ENCODE measurements around the gene TMEM163. TPM values are rescaled to one million over a fixed set of nuclear protein-coding genes. Genes with fewer than 3 reads are reported as not detected.

The TMEM163 gene
- total RNA-seq, 1 donor from 2014 or later: 0.20 TPM

DNA sequence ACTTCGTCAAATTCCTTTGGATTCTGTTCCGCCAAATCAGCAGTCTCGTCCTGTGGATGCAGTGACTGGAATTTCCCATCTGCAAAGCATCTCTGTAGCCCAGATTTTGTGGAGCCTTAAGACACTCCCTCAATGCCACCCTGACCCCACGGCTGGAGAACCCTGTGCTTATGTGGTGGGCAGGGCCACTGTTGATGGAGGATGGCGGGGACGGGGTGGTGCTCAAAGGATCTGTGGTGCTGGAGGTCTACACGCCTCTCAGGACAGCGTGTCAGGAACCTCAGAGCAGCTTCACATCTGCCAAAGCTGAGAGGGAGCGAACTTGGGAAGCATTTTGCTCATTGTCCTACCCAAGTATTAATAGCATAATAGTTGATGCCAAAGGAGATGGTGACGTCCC, 264.8 kb downstream of the TMEM163 start:
- no peak for ATAC-seq

DNA sequence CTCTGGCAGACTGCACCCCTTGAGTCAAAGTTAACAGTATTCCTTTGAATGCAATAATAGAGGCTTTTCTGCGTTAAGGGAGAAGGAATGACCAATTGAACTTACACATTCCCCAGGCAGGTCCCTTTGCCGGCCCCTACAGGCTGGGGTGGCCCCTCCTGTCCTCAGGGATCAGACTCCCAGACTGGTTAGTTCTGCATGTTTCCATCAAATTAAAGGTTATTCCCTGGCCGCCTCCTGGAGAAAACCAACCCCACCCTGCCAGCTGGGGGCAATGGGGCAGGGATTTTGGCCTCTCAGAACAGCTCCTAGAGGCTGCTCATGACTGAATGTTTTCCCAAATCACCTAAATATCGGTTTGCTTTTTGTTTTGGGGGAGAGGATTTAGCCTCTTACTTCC, 265.3 kb downstream of the TMEM163 start:
- ATAC-seq: no peak

- no peak for ATAC-seq
Observed at GRCh38 chr2:134452042-134452733, 266.6 kb downstream of the TMEM163 start.

DNA sequence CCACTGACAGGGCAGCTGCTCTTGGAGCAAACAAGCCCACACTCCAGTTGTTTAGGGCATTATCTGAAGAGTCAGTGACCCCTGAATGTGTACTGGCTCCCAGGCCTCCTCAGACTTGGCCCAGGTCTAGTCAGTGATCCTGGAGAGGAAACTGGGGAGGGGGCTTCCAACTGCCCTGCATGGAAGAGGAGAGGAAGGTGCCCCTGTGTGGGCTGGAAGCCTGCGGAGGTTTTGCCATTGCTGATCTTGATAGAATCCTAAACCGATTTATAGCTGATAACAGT, 267.5 kb downstream of the TMEM163 start:
- ATAC-seq: no peak

DNA sequence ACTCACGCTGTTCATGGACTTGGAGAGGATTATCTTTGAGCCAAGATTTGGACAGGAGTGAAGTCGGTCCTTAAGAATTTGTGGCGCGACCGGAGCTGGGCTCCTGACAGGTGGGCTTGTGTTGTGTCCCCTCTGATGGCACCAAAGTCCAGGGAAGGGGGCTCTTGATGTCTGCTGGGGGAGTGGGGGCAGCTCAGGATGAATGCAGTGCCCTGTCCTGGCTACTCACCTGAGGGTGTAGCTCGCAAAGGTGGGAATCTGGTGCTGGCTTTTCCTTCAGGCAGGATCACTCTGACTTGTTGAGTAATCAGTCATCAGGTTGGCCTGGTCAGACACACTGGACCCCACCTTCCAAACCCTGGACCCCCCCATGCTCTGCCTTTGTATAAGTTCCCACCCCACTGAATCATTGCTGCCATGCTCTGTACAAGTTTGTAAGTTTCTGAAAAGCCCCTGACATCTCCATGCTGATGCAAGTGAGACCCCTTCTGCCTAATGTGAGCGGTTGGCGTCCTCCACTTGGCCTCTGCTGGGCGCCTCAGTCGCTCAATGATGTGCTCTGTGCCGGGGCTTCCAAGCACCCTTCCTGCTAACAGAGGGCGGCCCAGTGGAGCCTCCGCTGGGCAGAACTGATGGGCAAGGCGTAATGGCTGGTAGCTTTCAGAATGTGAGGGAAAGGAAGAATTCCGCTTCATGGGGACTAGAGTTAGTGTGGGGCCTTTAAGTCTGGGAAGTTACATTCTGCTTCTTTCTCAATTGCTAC, 268.9 kb downstream of the TMEM163 start:
- no peak for ATAC-seq

GRCh38 chr2:134449157-134449556, 269.6 kb downstream of the TMEM163 start:
- ATAC-seq: no peak

- no peak for ATAC-seq
Observed at GRCh38 chr2:134448650-134449049, 270.1 kb downstream of the TMEM163 start.

- ATAC-seq: no peak
Observed at GRCh38 chr2:134447669-134448068, 271.1 kb downstream of the TMEM163 start.

GRCh38 chr2:134446383-134447017, 272.3 kb downstream of the TMEM163 start:
- ATAC-seq: no peak

- no peak for ATAC-seq
Observed at GRCh38 chr2:134445985-134446382, 272.8 kb downstream of the TMEM163 start.

DNA sequence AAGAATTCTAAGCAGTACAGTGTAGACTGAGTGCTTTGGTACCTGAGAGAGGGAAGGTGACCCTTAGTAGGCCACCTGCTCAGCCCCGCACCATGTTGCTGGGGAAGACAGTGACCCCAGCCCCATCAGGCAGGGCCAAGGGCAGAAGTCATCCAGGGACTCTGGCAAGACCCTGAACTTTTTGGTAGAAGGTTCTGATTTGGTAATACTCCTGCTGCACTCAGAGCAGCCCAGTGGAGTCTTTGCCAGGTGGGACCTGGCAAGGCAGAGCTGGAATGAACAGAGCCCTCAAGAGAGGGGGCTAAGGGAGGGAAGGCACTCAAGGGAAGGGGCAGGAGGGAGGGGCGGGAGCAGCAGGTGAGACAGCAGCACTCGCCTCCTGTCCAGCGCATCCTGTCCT, 273.7 kb downstream of the TMEM163 start:
- no peak for ATAC-seq

DNA sequence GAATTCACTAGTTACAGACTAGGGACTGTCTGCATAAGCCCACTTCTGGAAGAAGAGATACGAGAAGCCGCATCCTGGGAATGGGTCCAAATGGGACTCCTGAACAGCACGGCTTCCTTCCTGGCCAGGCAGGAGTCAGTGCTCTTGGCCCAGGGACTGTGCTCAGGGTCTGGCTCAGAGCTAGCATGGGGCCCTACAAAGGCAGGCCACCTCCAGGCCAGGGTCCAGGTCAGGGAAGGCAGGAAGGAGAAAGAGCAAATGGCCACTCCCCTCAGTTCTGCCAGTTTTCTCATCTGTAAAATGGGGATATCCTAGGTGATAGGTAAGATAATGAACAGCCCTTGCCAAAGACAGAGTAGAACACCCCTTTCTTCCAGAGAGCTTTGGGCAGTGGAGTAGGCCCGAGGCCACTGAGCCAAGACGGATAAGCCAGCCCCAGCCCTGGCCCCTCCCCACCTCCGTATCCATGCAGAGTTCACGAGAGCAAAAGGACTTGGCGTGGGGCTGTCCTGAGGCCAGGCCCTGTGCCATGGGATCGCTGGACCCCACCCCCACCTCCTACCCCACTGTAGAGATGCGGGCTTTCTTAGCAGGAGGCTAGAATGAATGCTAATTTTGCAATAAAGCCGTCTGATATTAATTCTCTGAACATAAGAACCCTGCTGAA, 274.9 kb downstream of the TMEM163 start:
- no peak for ATAC-seq

GRCh38 chr2:134441153-134441863, 277.5 kb downstream of the TMEM163 start:
- no peak for ATAC-seq

DNA sequence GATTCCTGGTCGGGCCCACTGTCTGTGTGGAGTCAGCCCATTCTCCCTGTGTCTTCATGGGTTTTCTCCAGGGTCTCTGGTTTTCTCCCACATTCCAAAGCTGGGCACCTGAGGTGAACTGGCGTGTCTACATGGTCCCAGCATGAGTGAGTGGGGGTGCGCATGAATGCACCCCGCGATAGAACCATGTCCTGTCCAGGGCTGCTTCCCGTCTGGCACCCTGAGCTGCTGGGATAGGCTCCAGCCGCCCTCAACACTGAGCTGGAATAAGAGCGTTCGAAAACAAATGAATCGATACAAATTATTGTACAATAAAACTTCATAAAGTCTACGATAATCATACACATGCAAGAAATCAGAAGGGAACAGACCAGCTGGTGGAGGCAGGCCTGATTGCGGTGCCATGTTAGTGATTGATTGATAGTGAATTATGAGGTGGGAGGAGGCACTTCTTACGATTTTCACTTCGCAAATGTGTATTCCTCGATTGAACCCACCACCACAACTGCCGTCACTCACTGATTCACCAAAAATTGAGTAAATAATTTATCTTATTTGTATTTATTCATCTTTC, 278.4 kb downstream of the TMEM163 start:
- no peak for ATAC-seq

- no peak for ATAC-seq
Observed at GRCh38 chr2:134438371-134438770, 280.4 kb downstream of the TMEM163 start.

- ATAC-seq: peak; percentile 29
Observed at GRCh38 chr2:134436706-134437105, 282.1 kb downstream of the TMEM163 start.

DNA sequence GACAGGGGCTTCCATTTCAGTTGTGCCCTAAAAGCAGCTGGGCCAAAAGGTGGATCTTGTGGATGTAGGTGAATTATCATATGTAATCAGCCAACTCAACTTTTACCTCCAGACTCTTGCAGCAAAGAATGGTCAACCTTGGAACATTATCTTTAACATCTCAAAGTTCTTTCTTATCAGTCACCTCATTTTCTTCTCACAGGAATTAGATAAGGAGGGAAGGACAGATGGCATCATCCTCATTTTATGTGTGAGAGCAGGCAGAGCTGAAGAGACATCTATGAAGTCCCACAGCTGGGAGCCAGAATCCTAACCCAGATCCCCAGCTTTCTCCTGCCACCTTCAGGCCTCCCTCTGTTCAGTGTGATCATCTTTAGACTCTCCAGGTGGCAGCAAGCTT, 282.9 kb downstream of the TMEM163 start:
- ATAC-seq: no peak

DNA sequence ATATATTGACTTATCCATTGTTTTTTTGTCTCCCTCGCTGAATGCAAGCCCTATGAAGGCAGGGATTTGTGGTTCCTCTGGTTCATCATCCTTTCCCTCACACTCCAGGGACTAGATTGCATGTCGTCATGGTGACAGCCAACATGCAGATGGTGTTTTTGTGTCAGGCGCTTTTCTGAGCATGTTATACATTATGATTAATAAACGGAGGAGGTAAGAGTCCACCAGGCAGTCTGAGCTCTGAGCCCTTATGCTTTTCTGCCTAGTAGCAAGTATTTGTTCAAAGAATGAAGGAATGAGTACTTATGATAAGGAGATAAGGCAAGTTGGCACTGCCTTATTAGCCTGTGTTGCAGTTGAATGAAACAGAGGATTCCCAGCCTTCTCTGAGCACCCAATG, 283.3 kb downstream of the TMEM163 start:
- ATAC-seq: no peak

DNA sequence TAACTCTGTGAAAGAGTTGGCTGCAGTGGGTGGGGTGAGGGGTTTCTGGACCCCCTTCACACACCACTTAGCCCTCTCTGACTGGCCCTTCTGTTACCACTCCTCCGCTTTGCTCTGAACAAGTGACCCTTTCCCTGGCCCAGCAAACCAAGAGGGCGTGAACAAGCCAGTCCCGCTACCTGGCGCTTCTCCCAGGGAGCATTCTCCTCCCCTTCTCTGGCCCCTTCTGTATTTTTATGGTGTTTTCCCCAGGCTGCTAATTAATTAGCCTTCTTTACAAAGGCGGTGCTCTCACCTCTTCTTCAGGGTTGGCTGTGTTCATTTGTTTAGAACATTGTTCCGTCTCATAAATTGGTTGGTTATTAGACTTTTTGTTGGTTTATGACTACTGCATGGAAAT, 284.8 kb downstream of the TMEM163 start:
- ATAC-seq: no peak

GRCh38 chr2:134433469-134433868, 285.3 kb downstream of the TMEM163 start:
- ATAC-seq: no peak

DNA sequence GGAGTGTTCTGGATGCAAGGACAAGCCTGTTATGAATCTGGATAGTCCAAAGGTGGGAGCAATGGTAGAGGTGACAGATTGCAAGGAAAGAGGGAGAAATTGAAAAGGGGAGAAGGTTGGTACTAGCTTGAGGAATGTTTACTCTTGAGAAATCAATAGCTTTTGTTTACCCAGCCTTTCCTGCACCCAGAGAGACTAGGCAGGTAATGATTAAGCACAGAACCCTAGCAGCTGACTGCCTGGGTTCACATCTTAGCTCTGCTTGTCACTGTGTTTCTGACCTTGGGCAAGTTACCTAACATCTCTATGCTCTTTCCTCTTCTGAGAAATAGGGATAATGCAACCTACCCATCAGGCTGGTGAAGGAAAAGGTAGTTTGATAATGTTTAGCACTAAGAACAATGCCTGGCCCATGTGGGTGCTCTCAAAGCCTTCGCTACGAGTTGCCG, 286.3 kb downstream of the TMEM163 start:
- ATAC-seq: no peak

DNA sequence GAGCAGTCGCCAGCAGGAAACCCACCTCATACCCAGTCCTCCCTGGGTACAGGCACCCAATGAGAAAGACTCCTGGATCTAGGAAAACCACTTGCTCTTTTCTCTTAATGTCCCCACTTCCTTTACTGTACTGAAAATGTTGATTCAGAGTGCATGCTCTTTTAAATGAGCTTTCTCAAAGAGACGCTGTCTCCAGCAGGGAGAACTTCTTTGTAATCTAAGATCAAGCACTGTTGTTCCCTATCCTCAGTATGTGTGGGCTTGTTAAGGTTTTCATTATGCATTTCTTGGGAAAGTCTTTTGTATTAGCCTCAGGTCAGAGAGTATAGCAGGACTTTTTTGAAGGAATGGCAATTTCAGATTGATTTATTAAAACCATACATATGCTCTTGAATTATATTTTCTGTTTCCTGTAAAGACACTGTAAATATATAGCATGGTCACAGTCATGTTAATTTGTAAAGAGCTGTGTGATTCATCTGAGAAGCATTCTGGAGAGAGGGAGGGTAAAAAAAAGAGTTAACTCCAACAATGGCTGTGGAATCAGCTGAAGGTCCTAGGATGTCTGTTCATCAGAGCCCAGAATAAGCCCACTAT, 286.9 kb downstream of the TMEM163 start:
- no peak for ATAC-seq

All from esophagus mucosa (tissue), 1 donor.